GM12872 (cell line): ENCODE results near the gene PPP4R4.

Experiments
- TF ChIP-seq, protein P1 (sequence below): IDR thresholded peaks from 3 replicates; pipeline ENCODE4 v1.5.1; 2011; ENCODE audit warnings: low read depth, mild to moderate bottlenecking, low read length, moderate library complexity; ENCODE audit not compliant: insufficient read depth

Gene PPP4R4

GRCh38 chr14:94138251-94138650 lies 35.9 kb upstream of the PPP4R4 start:
- TF ChIP-seq, protein P1, sequence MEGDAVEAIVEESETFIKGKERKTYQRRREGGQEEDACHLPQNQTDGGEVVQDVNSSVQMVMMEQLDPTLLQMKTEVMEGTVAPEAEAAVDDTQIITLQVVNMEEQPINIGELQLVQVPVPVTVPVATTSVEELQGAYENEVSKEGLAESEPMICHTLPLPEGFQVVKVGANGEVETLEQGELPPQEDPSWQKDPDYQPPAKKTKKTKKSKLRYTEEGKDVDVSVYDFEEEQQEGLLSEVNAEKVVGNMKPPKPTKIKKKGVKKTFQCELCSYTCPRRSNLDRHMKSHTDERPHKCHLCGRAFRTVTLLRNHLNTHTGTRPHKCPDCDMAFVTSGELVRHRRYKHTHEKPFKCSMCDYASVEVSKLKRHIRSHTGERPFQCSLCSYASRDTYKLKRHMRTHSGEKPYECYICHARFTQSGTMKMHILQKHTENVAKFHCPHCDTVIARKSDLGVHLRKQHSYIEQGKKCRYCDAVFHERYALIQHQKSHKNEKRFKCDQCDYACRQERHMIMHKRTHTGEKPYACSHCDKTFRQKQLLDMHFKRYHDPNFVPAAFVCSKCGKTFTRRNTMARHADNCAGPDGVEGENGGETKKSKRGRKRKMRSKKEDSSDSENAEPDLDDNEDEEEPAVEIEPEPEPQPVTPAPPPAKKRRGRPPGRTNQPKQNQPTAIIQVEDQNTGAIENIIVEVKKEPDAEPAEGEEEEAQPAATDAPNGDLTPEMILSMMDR, result no peak

- TF ChIP-seq, protein P1, result no peak
Observed at GRCh38 chr14:94139006-94139405, 35.1 kb upstream of the PPP4R4 start.

DNA sequence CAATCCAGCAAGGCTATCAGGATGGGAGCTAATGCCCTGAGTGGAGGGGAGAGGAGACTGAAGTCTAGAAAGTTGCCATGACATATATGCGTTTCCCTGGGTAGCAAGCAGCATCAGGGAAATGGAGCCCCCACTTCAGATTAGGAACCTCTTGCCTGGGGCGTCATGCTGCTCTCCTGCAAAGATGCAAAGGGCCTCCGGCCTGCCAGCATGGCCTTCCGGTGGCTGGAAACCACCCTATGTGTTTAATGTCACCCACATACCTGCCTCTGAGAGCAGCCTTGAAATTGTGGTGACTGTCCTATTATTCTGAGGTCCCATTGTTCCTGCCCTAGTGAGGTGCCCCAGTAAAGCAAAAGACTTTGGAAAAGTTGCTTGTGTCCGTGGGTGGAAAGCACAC lies 34.7 kb upstream of the PPP4R4 start:
- TF ChIP-seq, protein P1, result no peak

DNA sequence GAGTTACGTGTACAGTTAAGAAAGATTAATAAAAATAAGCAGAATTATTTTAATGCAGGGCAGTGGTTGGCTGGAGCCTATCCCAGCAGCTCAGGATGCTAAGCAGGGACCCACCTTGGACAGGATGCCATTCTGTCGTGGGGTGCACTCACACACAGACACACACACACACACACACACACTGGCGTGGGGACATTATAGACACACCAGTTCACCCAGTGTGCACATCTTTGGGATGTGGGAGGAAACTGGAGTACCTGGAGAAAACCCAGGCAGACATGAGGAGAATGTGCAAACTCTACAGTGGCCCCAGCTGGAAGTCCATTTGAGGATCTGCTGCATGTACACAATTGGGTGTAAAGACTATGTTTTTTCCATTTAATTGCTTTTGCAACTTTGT lies 31.9 kb upstream of the PPP4R4 start:
- TF ChIP-seq, protein P1, result no peak

- TF ChIP-seq, protein P1, result no peak
Observed at GRCh38 chr14:94142836-94143235, 31.3 kb upstream of the PPP4R4 start.

DNA sequence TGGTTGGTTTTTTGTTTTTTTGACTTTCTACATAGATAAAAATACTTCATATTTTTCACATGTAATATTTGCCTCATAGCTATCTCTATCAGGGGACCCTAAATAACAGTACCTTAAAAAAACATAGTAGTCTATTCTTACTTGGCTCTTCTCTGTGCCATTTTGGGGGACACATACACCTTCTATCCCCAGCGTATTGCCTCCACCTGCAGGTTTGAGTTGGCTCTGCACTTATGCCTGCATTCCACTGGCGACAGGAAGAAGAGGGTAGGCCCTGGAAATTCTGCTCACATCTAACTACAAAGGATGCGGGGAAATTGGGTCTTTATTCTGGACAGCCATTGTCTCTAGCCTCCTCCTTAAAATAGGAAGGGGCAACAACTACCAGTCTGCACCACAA lies 30.9 kb upstream of the PPP4R4 start:
- TF ChIP-seq, protein P1, result peak; percentile 59

DNA sequence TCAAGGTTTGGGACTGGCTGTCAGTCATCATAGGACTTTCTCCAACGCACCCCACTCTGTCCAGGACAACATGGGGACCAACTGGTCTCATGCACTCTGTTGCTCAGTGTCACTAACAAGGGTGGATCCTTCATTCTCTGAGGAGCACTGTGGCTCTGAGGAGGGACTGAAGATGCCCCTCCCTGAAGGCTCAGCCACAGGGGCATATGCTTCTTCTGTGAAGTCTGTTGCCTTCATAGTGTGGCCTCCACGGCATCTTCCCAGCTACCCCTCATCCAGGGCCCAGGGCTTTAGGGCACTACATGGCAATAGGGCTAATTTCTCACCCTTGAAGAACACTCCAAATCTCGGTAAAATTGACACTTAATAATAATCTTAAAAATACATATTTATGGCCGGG lies 30.4 kb upstream of the PPP4R4 start:
- TF ChIP-seq, protein P1, result no peak

- TF ChIP-seq, protein P1, result no peak
Observed at GRCh38 chr14:94144765-94145164, 29.4 kb upstream of the PPP4R4 start.
